Left ventricle myocardium inferior (tissue), 1 donor: ENCODE data around the gene RNF187. TPM values are rescaled to one million over a fixed set of nuclear protein-coding genes. Genes with fewer than 3 reads are reported as not detected.

ENCODE experiments used
- DNase-seq: peaks from one replicate; pipeline ENCODE4 v3.0.0-alpha.2; 2020
- H3K27ac ChIP-seq: fragments of 200-600 bp; replicated peaks from 2 replicates; pipeline ENCODE4 v1.8.0; 2021
- H3K27me3 ChIP-seq: fragments of 200-600 bp; 2 replicates; pipeline ENCODE4 v1.8.0; 2021; ENCODE audit warnings: low read depth
- H3K36me3 ChIP-seq: fragments of 200-600 bp; 2 replicates; pipeline ENCODE4 v1.8.0; 2021
- H3K4me1 ChIP-seq: fragments of 200-600 bp; 2 replicates; pipeline ENCODE4 v1.8.0; 2021
- H3K4me3 ChIP-seq: fragments of 200-600 bp; 2 replicates; pipeline ENCODE4 v1.8.0; 2021; ENCODE audit warnings: mild to moderate bottlenecking, moderate library complexity
- H3K9me3 ChIP-seq: fragments of 200-600 bp; replicated peaks from 2 replicates; pipeline ENCODE4 v1.8.0; 2021
- CTCF ChIP-seq: fragments of 200-600 bp; IDR thresholded peaks from 2 replicates; pipeline ENCODE4 v1.8.0; 2021; ENCODE audit warnings: antibody characterized with exemption, mild to moderate bottlenecking, borderline replicate concordance
- intact Hi-C: fragments of 100-400 bp; cut with micrococcal nuclease; formaldehyde crosslinking; loops from one replicate; pipeline ENCODE4 v1.11.0; 2022
- total RNA-seq: library from RNA; stranded (reverse); fragmentation: NEBNext Ultra II Directional; extraction: Animal tissue kit (Norgen Biotek cat#: 25700); gene quantifications from one replicate; pipeline ENCODE4 v1.2.1, GENCODE V29; 2021
- donor health status: DM: no; HTN: yes; CAD: no; lungs with severe emphysema.

The RNF187 gene
- total RNA-seq, 1 donor from 2014 or later: 79.5 TPM

- Histone ChIP-seq H3K9me3 (peaks cover 17% of the 10 kb centered on the region), H3K27me3 (no peaks in the 10 kb centered on the region), H3K36me3 (no peaks in the 10 kb centered on the region), H3K27ac (peak overlapping the region; percentile 40), H3K4me1 (peaks cover 13% of the 10 kb centered on the region), H3K4me3 (no peak overlapping the region)
- no peak for TF ChIP-seq CTCF
- DNase-seq: no peak
- intact Hi-C loops: no loop called here
Observed at GRCh38 chr1:228541725-228542124, 54.5 kb downstream of the RNF187 start.

GRCh38 chr1:228542376-228542775 lies 55.2 kb downstream of the RNF187 start:
- TF ChIP-seq CTCF: no peak
- intact Hi-C loops: no loop called here
- Histone ChIP-seq H3K4me1 (peaks cover 13% of the 10 kb centered on the region), H3K36me3 (no peaks in the 10 kb centered on the region), H3K27ac (no peak overlapping the region), H3K9me3 (peaks cover 11% of the 10 kb centered on the region), H3K4me3 (no peak overlapping the region), H3K27me3 (no peaks in the 10 kb centered on the region)
- DNase-seq: no peak

- DNase-seq: no peak
- Histone ChIP-seq H3K9me3 (peaks cover 5% of the 10 kb centered on the region), H3K27ac (no peak overlapping the region), H3K4me1 (peaks cover 13% of the 10 kb centered on the region), H3K27me3 (no peaks in the 10 kb centered on the region), H3K36me3 (no peaks in the 10 kb centered on the region), H3K4me3 (no peak overlapping the region)
- no peak for TF ChIP-seq CTCF
- intact Hi-C loops: no loop called here
Observed at GRCh38 chr1:228542981-228543380, 55.8 kb downstream of the RNF187 start.

- H3K27me3 ChIP-seq: no peaks in the 10 kb centered on the region
- H3K9me3 ChIP-seq: peaks cover under 1% of the 10 kb centered on the region
- intact Hi-C loops: no loop called here
- no peak overlapping the region for H3K27ac ChIP-seq
- peaks cover 13% of the 10 kb centered on the region for H3K4me1 ChIP-seq
- H3K36me3 ChIP-seq: no peaks in the 10 kb centered on the region
- no peak for DNase-seq
- H3K4me3 ChIP-seq: no peak overlapping the region
- TF ChIP-seq CTCF: no peak
Observed at GRCh38 chr1:228543396-228543795, 56.2 kb downstream of the RNF187 start.

- no peak overlapping the region for H3K4me3 ChIP-seq
- H3K36me3 ChIP-seq: no peaks in the 10 kb centered on the region
- no peaks in the 10 kb centered on the region for H3K9me3 ChIP-seq
Observed at GRCh38 chr1:228544021-228544850, 57.1 kb downstream of the RNF187 start.

More at GRCh38 chr1:228544021-228544850, 57.1 kb downstream of the RNF187 start:
- no peak overlapping the region for H3K27ac ChIP-seq
- peaks cover 13% of the 10 kb centered on the region for H3K4me1 ChIP-seq
- TF ChIP-seq CTCF: no peak
- intact Hi-C loops: no loop called here
- H3K27me3 ChIP-seq: peaks cover 7% of the 10 kb centered on the region
- DNase-seq: no peak
